Loucy (cell line): ENCODE measurements around the gene PIK3R5.

Experiments used
- EZH2phosphoT487 ChIP-seq: fragments of 200-600 bp; IDR thresholded peaks from 2 replicates; pipeline ENCODE4 v1.6.1; 2018; ENCODE audit warnings: antibody characterized with exemption, mild to moderate bottlenecking, moderate library complexity, borderline replicate concordance
- TF ChIP-seq, protein P1 (sequence below): fragments of 200-600 bp; sonication (generic); conservative IDR thresholded peaks from 2 replicates; pipeline ENCODE4 v1.5.1; 2014; ENCODE audit warnings: mild to moderate bottlenecking, antibody characterized with exemption, low read length

DNA sequence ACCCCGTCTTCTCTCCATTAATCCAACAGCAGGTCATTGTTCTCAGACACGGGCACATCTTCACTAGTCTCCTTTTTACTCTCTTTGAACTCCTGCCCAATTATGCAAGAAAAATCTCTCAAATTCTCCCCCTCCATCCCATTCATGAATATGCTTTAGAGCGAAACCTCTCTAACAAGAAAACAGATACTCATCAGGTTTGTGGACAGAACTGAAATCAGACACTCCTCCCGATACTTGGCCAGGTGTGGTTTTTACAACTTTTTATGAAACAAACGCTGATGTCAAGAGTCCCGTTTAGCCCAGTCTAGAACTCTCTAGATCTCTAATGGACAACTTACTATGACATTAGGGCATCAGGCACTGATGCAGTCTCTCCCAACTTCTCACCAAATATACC lies 40.9 kb downstream of the PIK3R5 start:
- TF ChIP-seq, protein P1, sequence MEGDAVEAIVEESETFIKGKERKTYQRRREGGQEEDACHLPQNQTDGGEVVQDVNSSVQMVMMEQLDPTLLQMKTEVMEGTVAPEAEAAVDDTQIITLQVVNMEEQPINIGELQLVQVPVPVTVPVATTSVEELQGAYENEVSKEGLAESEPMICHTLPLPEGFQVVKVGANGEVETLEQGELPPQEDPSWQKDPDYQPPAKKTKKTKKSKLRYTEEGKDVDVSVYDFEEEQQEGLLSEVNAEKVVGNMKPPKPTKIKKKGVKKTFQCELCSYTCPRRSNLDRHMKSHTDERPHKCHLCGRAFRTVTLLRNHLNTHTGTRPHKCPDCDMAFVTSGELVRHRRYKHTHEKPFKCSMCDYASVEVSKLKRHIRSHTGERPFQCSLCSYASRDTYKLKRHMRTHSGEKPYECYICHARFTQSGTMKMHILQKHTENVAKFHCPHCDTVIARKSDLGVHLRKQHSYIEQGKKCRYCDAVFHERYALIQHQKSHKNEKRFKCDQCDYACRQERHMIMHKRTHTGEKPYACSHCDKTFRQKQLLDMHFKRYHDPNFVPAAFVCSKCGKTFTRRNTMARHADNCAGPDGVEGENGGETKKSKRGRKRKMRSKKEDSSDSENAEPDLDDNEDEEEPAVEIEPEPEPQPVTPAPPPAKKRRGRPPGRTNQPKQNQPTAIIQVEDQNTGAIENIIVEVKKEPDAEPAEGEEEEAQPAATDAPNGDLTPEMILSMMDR: no peak
- no peak for TF ChIP-seq EZH2phosphoT487
